Tibial nerve (tissue), 3 donors: ENCODE data around the gene MAP1LC3B.

ENCODE experiments used
- CTCF ChIP-seq, 5 experiments: fragments of 200-600 bp in 3 of 5; fragments of 450-650 bp in 2 of 5; sonication (generic) in 3 of 5; IDR thresholded peaks; one replicate each; pipeline ENCODE4 v1.5.1; 2016 to 2019; ENCODE audit warnings: antibody characterized with exemption in 5 of 5, mild to moderate bottlenecking in 3 of 5, moderate library complexity in 2 of 5
- POLR2A ChIP-seq, 2 donors: fragments of 450-650 bp; IDR thresholded peaks; one replicate each; pipeline ENCODE4 v1.6.1; 2017; ENCODE audit warnings: antibody characterized with exemption in 2 of 2, mild to moderate bottlenecking in 2 of 2, moderate library complexity in 2 of 2

- TF ChIP-seq POLR2A (IDR thresholded peaks at IDR 0.05) (no peak), CTCF (IDR thresholded peaks at IDR 0.05) (no peak)
Measured at GRCh38 chr16:87432330-87432915, 40.3 kb downstream of the MAP1LC3B start.
